ENCODE data around the gene PDZD7. TPM values are rescaled to one million over a fixed set of nuclear protein-coding genes. Genes with fewer than 3 reads are reported as not detected.

The PDZD7 gene
- total and polyA plus RNA-seq, 9 of the 15 experiments (the other 6 are each of a cell fraction or from before 2014, with no cell fraction given), result 0.04 to 0.24 (median 0.08) TPM; not detected in 3

- TF ChIP-seq, protein P1, sequence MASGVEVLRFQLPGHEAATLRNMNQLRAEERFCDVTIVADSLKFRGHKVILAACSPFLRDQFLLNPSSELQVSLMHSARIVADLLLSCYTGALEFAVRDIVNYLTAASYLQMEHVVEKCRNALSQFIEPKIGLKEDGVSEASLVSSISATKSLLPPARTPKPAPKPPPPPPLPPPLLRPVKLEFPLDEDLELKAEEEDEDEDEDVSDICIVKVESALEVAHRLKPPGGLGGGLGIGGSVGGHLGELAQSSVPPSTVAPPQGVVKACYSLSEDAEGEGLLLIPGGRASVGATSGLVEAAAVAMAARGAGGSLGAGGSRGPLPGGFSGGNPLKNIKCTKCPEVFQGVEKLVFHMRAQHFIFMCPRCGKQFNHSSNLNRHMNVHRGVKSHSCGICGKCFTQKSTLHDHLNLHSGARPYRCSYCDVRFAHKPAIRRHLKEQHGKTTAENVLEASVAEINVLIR (CRISPR knock-in tag; IDR thresholded peaks at IDR 0.05), result no peak
- no peak for TF ChIP-seq POLR2AphosphoS5 (IDR thresholded peaks at IDR 0.05; ENCODE audit: control insufficient read depth, insufficient read depth, low read depth, low read length)
- no peak for TF ChIP-seq CHD7 (IDR thresholded peaks at IDR 0.05; ENCODE audit: low read depth, low read length)
- no peak for TF ChIP-seq MYNN (IDR thresholded peaks at IDR 0.05)
- TF ChIP-seq MYNN (CRISPR knock-in tag; IDR thresholded peaks at IDR 0.05), result no peak
- TF ChIP-seq ZNF24 (IDR thresholded peaks at IDR 0.05), result no peak
- no peak for TF ChIP-seq ZNF431 (CRISPR knock-in tag; IDR thresholded peaks at IDR 0.05)
- TF ChIP-seq POLR2AphosphoS2 (IDR thresholded peaks at IDR 0.05; ENCODE audit: low read length), result no peak
- TF ChIP-seq ATF1 (CRISPR knock-in tag; IDR thresholded peaks at IDR 0.05), result no peak
- peak; percentile 60 for TF ChIP-seq ATF1 (tag; IDR thresholded peaks at IDR 0.05)
- TF ChIP-seq CHD4 (IDR thresholded peaks at IDR 0.05; ENCODE audit: insufficient read depth, insufficient replicate concordance, low read depth, low read length, poor library complexity, severe bottlenecking), result no peak
Observed at GRCh38 chr10:101062232-101063049, 31.5 kb upstream of the PDZD7 start (continued).
